ENCODE results near the gene MARCHF3. TPM values are rescaled to one million over a fixed set of nuclear protein-coding genes. Genes with fewer than 3 reads are reported as not detected.

Gene MARCHF3
- total RNA-seq, 2 donors from 2014 or later: 32.5 to 33.7 TPM

DNA sequence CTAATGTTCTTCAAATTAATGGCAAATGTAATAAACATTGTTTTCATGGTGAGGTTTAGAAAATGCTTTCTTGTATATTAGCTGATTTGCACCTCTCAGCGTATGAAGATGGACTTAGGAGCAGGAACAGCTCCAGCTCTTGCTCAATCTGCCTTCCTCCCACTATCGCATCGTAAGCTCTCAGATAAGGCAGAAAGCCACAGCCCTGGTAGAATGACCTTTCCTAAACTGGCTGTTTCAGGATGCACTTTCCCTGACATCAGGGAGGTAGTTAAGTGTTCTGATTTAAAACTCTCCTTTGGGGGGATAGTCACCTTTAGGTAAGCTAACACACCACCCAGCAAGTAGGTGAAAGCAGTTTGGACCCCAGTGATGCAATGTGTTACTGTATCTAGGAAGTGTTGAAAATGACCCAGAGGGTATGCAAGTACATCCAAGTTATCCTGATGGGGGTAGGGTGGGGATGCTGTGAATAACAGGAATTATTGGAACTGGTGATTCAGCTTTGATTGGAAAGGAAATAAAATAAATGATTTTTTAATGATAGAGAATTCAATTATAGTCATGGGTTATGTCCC, 181.2 kb downstream of the MARCHF3 start:
- Histone ChIP-seq H3K9me3 (no peaks in the 10 kb centered on the region), H3K4me1 (peaks cover 12% of the 10 kb centered on the region), H3K27ac (no peak overlapping the region), H3K4me3 (no peak overlapping the region), H3K27me3 (no peaks in the 10 kb centered on the region), H3K9ac (ENCODE audit: low read depth in 2 of 2, low read length in 2 of 2) (no peak overlapping the region), H3K36me3 (no peaks in the 10 kb centered on the region)
- intact Hi-C loops (cut with DNase I): no loop called here
- DNase-seq: no peak
- TF ChIP-seq, protein P1, sequence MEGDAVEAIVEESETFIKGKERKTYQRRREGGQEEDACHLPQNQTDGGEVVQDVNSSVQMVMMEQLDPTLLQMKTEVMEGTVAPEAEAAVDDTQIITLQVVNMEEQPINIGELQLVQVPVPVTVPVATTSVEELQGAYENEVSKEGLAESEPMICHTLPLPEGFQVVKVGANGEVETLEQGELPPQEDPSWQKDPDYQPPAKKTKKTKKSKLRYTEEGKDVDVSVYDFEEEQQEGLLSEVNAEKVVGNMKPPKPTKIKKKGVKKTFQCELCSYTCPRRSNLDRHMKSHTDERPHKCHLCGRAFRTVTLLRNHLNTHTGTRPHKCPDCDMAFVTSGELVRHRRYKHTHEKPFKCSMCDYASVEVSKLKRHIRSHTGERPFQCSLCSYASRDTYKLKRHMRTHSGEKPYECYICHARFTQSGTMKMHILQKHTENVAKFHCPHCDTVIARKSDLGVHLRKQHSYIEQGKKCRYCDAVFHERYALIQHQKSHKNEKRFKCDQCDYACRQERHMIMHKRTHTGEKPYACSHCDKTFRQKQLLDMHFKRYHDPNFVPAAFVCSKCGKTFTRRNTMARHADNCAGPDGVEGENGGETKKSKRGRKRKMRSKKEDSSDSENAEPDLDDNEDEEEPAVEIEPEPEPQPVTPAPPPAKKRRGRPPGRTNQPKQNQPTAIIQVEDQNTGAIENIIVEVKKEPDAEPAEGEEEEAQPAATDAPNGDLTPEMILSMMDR (IDR thresholded peaks at IDR 0.05): no peak

DNA sequence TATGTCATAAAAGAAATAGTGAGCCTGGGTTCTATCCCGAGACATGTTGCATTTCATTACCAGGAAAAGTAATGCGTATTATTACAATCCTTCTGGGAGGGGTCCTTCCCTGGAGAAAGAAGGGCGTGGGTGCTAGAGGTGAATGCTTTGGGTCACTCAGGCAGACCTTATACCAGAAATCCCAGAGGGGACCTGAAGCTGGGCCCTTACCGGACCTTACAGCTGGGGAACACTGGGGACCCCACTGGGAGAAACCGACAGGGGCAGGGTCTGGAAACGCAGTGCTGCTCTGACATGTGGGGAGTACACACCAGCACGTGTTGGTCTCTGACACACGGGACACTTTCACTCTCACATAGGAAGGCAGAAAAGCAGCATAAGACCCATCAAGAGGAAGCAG, 182.1 kb downstream of the MARCHF3 start:
- intact Hi-C loops (cut with DNase I): no loop called here
- Histone ChIP-seq H3K36me3 (no peaks in the 10 kb centered on the region), H3K9me3 (no peaks in the 10 kb centered on the region), H3K27me3 (no peaks in the 10 kb centered on the region), H3K4me3 (no peak overlapping the region), H3K27ac (no peak overlapping the region), H3K9ac (ENCODE audit: low read depth in 2 of 2, low read length in 2 of 2) (no peak overlapping the region), H3K4me1 (peaks cover 12% of the 10 kb centered on the region)
- DNase-seq: no peak
- TF ChIP-seq, protein P1 (IDR thresholded peaks at IDR 0.05): no peak

DNA sequence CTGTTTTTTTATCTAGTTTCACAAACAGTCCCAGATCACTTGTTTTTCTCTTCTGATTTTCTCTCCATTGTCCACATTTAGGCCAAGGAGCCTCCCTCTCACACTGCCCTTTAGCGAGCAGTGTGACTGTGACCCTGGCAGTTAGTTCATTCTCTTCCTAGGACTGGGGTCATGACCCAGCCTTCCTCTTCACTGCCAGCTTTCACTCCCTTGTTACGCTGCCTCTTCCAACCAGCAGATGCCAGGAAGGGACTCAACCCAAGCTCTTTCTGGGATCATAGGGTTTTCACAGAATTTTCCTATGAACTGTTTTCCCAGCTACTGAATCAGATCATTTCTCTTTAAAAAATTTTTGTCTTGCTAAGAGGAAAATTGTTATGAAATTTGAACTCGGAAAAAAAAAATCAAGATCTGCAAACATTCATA, 182.5 kb downstream of the MARCHF3 start:
- peak overlapping the region in 1 of 2 donors; percentile 6 for H3K9ac ChIP-seq (ENCODE audit: low read depth in 2 of 2, low read length in 2 of 2)
- no peak for DNase-seq
- no peaks in the 10 kb centered on the region for H3K9me3 ChIP-seq
- TF ChIP-seq, protein P1 (IDR thresholded peaks at IDR 0.05): no peak
- no peak overlapping the region for H3K4me3 ChIP-seq
- peaks cover 12% of the 10 kb centered on the region for H3K4me1 ChIP-seq
- H3K27me3 ChIP-seq: no peaks in the 10 kb centered on the region
- no peaks in the 10 kb centered on the region for H3K36me3 ChIP-seq
- intact Hi-C loops (cut with DNase I): no loop called here
- H3K27ac ChIP-seq: no peak overlapping the region

DNA sequence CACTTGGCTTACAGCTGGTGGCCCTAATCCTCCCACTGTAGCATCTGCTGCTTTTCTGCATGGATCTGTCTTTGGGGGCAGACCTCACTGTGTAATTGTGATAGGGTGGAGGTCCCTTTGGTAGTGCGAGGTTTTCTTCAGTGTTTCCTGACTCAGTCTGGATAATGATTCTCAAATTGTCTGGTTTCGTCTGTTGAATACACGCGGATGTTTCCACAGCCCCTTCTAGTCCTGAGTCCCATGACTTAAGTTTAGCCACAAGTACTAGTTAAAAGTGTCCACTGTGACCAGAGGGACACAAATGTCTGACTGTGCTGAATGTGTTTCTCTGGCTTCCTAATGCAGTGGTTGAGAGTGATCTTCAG, 182.9 kb downstream of the MARCHF3 start:
- no peak overlapping the region for H3K4me3 ChIP-seq
- H3K36me3 ChIP-seq: no peaks in the 10 kb centered on the region
- TF ChIP-seq, protein P1 (IDR thresholded peaks at IDR 0.05): no peak
- peak overlapping the region in 1 of 2 donors; percentile 6 for H3K9ac ChIP-seq (ENCODE audit: low read depth in 2 of 2, low read length in 2 of 2)
- intact Hi-C loops (cut with DNase I): no loop called here
- DNase-seq: no peak
- H3K27me3 ChIP-seq: no peaks in the 10 kb centered on the region
- H3K27ac ChIP-seq: no peak overlapping the region
- H3K9me3 ChIP-seq: no peaks in the 10 kb centered on the region
- H3K4me1 ChIP-seq: peaks cover 12% of the 10 kb centered on the region

DNA sequence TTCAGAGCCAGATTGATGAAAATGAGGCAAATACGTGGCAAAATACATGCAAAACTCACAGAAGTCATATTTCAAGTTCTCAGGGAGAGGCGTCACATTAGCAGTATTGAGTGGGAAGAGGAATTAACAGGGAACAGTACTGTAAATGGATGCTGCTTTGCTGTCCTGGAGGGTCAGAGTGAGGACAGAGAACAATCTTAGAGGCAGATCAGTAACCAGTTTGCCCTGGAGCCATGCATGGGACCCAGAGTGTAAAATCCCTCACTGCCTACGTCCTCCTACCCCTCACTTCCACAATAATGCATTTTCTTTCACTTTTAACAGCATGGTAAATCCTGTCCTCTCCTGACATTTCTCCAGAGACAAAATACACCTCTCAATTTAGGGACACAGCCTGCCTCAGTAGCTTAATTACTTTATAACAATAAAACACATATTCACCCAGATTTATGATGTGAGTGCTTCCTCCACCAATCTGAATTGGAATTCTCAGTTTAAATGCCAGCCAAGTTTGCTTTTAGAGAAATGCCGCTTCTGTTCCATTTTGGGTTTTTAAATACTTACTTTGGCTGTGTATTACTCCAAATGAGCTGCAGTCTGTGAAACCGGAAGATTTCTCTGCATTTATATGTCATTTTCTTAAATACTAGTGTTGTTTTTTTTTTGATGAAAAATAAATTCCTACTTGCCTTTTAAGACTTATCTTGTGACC, 183.5 kb downstream of the MARCHF3 start:
- Histone ChIP-seq H3K4me3 (no peak overlapping the region), H3K4me1 (peaks cover 12% of the 10 kb centered on the region), H3K27me3 (no peaks in the 10 kb centered on the region), H3K27ac (no peak overlapping the region), H3K9ac (ENCODE audit: low read depth in 2 of 2, low read length in 2 of 2) (peak overlapping the region in 1 of 2 donors; percentile 59), H3K9me3 (no peaks in the 10 kb centered on the region), H3K36me3 (no peaks in the 10 kb centered on the region)
- no peak for DNase-seq
- intact Hi-C loops (cut with DNase I): no loop called here
- TF ChIP-seq, protein P1 (IDR thresholded peaks at IDR 0.05): no peak
